Endothelial cell of umbilical vein (primary cell): ENCODE results near the gene TNRC6B. TPM values are rescaled to one million over a fixed set of nuclear protein-coding genes. Genes with fewer than 3 reads are reported as not detected.

Experiments
- BruUV-seq: library from RNA; stranded (reverse); fragments of 400-500 nt; replicated peaks from 2 replicates; lab custom pipeline; 2021; lab: Mats Ljungman, UMichigan
- CTCF ChIA-PET: fragments of 300-600, 350-600 bp; sonication (Branson Sonifier 250); formaldehyde crosslinking; loops from one replicate; lab custom pipeline; 2021; ENCODE audit warnings: antibody characterized with exemption, inconsistent platforms; lab: Charles Lee
- POLR2A ChIA-PET: fragments of 300-600, 350-600 bp; sonication (Branson Sonifier 250); formaldehyde crosslinking; loops from one replicate; lab custom pipeline; 2021; ENCODE audit warnings: antibody characterized with exemption, inconsistent platforms; lab: Charles Lee
- DNase-seq: peaks from one replicate; pipeline ENCODE4 v3.0.0-alpha.2; 2011; ENCODE audit warnings: low read depth, low spot score
- FAIRE-seq: peaks from 2 replicates; lab custom pipeline; 2011; peaks lifted over from hg19 to GRCh38; lab: Jason Lieb, UNC
- H2AFZ ChIP-seq: 2 replicates; pipeline ENCODE4 v1.6.0; 2012; ENCODE audit warnings: low read depth, low read length, control low read depth, inconsistent platforms
- H3K27ac ChIP-seq: 2 replicates; pipeline ENCODE4 v1.5.1; 2011; ENCODE audit warnings: low read depth, mild to moderate bottlenecking, control low read depth, low read length, moderate library complexity; ENCODE audit not compliant: insufficient read depth
- H3K27me3 ChIP-seq, 2 experiments: 2 replicates each; pipeline versions ENCODE4 v1.6.0 to v1.6.1; 2011; ENCODE audit warnings: low read length in 2 of 2, mixed read lengths in 1 of 2; ENCODE audit not compliant: control insufficient read depth in 2 of 2, insufficient read depth in 2 of 2
- H3K36me3 ChIP-seq, 2 experiments: 2 replicates in 1 of 2; 3 replicates in 1 of 2; pipeline ENCODE4 v1.5.1; 2011; ENCODE audit warnings: low read length in 2 of 2, mild to moderate bottlenecking in 1 of 2, moderate library complexity in 1 of 2; ENCODE audit not compliant: control insufficient read depth in 2 of 2, insufficient read depth in 2 of 2; ENCODE audit errors: extremely low read depth in 1 of 2
- H3K4me1 ChIP-seq: 3 replicates; pipeline ENCODE4 v1.5.1; 2011; ENCODE audit warnings: mild to moderate bottlenecking, low read length; ENCODE audit not compliant: control insufficient read depth, insufficient read depth; ENCODE audit errors: extremely low read depth
- H3K4me2 ChIP-seq: 2 replicates; pipeline ENCODE4 v1.6.1; 2011; ENCODE audit warnings: low read length, control low read depth, mixed read lengths; ENCODE audit not compliant: insufficient read depth
- H3K4me3 ChIP-seq, 3 experiments: fragments of 200-600 bp in 1 of 3; sonication (generic), shearing (Covaris generic) in 1 of 3; replicated peaks in 1 of 3; 2 replicates each; pipeline ENCODE4 v1.5.1; 2011 to 2016; ENCODE audit warnings: control low read depth in 3 of 3, low read length in 3 of 3, mild to moderate bottlenecking in 2 of 3, inconsistent platforms in 1 of 3, low read depth in 1 of 3, moderate library complexity in 1 of 3; ENCODE audit not compliant: insufficient read depth in 1 of 3
- H3K79me2 ChIP-seq: 2 replicates; pipeline ENCODE4 v1.6.0; 2012; ENCODE audit warnings: low read length, inconsistent platforms; ENCODE audit not compliant: control insufficient read depth, insufficient read depth
- H3K9ac ChIP-seq: replicated peaks from 2 replicates; pipeline ENCODE3; 2011; ENCODE audit warnings: low read length, control low read depth; ENCODE audit not compliant: insufficient read depth; ENCODE audit errors: extremely low read depth
- H3K9me1 ChIP-seq: replicated peaks from 3 replicates; pipeline ENCODE4 v1.6.0; 2011; ENCODE audit warnings: mild to moderate bottlenecking, low read length; ENCODE audit not compliant: control insufficient read depth, insufficient read depth; ENCODE audit errors: extremely low read depth
- H3K9me3 ChIP-seq: replicated peaks from 2 replicates; pipeline ENCODE4 v1.5.1; 2012; ENCODE audit warnings: low read length, inconsistent platforms; ENCODE audit not compliant: control insufficient read depth, insufficient read depth
- H4K20me1 ChIP-seq: replicated peaks from 2 replicates; pipeline ENCODE3; 2011; ENCODE audit warnings: mild to moderate bottlenecking, low read length; ENCODE audit not compliant: control insufficient read depth, insufficient read depth; ENCODE audit errors: extremely low read depth
- FOS ChIP-seq: IDR thresholded peaks from 2 replicates; pipeline ENCODE4 v1.6.1; 2011; ENCODE audit warnings: mild to moderate bottlenecking, low read length, moderate library complexity, borderline replicate concordance; ENCODE audit not compliant: insufficient read depth
- GATA2 ChIP-seq: IDR thresholded peaks from 2 replicates; pipeline ENCODE4 v1.7.0; 2011; ENCODE audit warnings: low read depth, mild to moderate bottlenecking, moderate library complexity, mixed read lengths, low read length; ENCODE audit not compliant: insufficient read length, insufficient read depth
- JUN ChIP-seq: IDR thresholded peaks from 2 replicates; pipeline ENCODE4 v1.6.1; 2011; ENCODE audit warnings: borderline replicate concordance, low read depth; ENCODE audit not compliant: insufficient read length, insufficient read depth
- MYC ChIP-seq: IDR thresholded peaks from one replicate; pipeline ENCODE4 v1.6.1; 2011; ENCODE audit warnings: mild to moderate bottlenecking, low read depth, low read length
- POLR2A ChIP-seq: IDR thresholded peaks from 2 replicates; pipeline ENCODE4 v1.6.1; 2012; ENCODE audit warnings: low read depth, mild to moderate bottlenecking, control low read depth, low read length
- POLR2AphosphoS5 ChIP-seq: IDR thresholded peaks from 2 replicates; pipeline ENCODE4 v1.6.1; 2012; ENCODE audit warnings: low read depth, mild to moderate bottlenecking, control low read depth, low read length, moderate library complexity; ENCODE audit not compliant: insufficient read depth
- dilution Hi-C: fragments of 300-500 bp; cut with MboI; formaldehyde crosslinking; loops from one replicate; pipeline ENCODE4 v1.15.0; 2019; ENCODE audit warnings: low sequenced_read_pairs; ENCODE audit not compliant: extremely low pct_ligation_motif_present
- intact Hi-C: fragments of 100-400 bp; cut with micrococcal nuclease; formaldehyde crosslinking; loops from one replicate; pipeline ENCODE4 v1.10.0; 2022
- polyA plus RNA-seq, 4 experiments: library from polyadenylated mRNA; depleted of rRNA in 3 of 4; stranded (reverse) in 3 of 4; unstranded in 1 of 4; fragments of >200 nt; gene quantifications; 2 replicates each; pipeline versions ENCODE4 v1.2.1 to v1.2.3, GENCODE V29; 2011 to 2012; ENCODE audit warnings: missing spikeins in 1 of 4
- total RNA-seq: library from RNA; stranded (reverse); gene quantifications from 2 replicates; pipeline ENCODE4 v1.2.3, GENCODE V29; 2021
- TF ChIP-seq, protein P1 (sequence below): IDR thresholded peaks from 2 replicates; pipeline ENCODE4 v1.6.1; 2011; ENCODE audit not compliant: insufficient read depth, insufficient read length
- TF ChIP-seq, protein P2 (sequence below), 2 donors: IDR thresholded peaks; 1 replicate in 1 of 2; 2 replicates in 1 of 2; pipeline ENCODE4 v1.5.1; 2011; ENCODE audit warnings: low read length in 2 of 2, mild to moderate bottlenecking in 2 of 2, moderate library complexity in 2 of 2, control low read depth in 1 of 2, inconsistent platforms in 1 of 2, low read depth in 1 of 2; ENCODE audit not compliant: insufficient read depth in 1 of 2; ENCODE audit errors: extremely low read depth in 1 of 2

Gene TNRC6B
- total and polyA plus RNA-seq, 2 donors (not counting 3 experiments of a cell fraction or from before 2014, with no cell fraction given), result 10.6 to 37.2 TPM

DNA sequence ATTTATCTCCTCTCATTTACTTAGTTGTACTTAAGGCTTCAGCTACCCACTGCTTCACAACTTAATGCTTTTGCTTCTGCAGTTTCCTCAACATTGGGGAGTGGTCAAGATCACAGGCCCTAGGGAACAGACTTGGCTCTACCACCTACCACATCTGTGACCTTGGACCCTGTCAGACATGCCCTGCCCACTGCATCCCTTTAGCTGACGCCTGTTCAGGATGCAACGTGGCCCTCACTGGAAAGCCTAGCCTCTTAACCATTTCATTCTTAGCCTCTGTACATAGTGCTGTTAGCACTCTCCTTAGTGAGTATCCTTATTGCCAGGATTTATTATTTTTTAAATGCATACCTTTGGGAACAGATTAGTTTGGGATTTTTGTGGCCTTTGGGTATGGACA, 34.4 kb downstream of the TNRC6B start:
- dilution Hi-C loops, result no loop called here
- TF ChIP-seq GATA2, result no peak
- TF ChIP-seq, protein P1, sequence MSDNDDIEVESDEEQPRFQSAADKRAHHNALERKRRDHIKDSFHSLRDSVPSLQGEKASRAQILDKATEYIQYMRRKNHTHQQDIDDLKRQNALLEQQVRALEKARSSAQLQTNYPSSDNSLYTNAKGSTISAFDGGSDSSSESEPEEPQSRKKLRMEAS, result no peak
- no peak for TF ChIP-seq POLR2AphosphoS5
- TF ChIP-seq JUN, result no peak
- TF ChIP-seq FOS, result no peak
- no peak for TF ChIP-seq MYC
- TF ChIP-seq, protein P2, sequence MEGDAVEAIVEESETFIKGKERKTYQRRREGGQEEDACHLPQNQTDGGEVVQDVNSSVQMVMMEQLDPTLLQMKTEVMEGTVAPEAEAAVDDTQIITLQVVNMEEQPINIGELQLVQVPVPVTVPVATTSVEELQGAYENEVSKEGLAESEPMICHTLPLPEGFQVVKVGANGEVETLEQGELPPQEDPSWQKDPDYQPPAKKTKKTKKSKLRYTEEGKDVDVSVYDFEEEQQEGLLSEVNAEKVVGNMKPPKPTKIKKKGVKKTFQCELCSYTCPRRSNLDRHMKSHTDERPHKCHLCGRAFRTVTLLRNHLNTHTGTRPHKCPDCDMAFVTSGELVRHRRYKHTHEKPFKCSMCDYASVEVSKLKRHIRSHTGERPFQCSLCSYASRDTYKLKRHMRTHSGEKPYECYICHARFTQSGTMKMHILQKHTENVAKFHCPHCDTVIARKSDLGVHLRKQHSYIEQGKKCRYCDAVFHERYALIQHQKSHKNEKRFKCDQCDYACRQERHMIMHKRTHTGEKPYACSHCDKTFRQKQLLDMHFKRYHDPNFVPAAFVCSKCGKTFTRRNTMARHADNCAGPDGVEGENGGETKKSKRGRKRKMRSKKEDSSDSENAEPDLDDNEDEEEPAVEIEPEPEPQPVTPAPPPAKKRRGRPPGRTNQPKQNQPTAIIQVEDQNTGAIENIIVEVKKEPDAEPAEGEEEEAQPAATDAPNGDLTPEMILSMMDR (IDR thresholded peaks at IDR 0.05; ENCODE audit: extremely low read depth in 1 of 2, insufficient read depth in 1 of 2, low read depth in 1 of 2, low read length in 2 of 2), result no peak
- TF ChIP-seq POLR2A, result no peak
- no peaks in the 10 kb centered on the region for H3K9me3 ChIP-seq
- no peaks in the 10 kb centered on the region for H4K20me1 ChIP-seq
- H3K9me1 ChIP-seq, result no peaks in the 10 kb centered on the region
- no peak overlapping the region for H3K27ac ChIP-seq
- H2AFZ ChIP-seq, result no peak overlapping the region
- no peaks in the 10 kb centered on the region for H3K36me3 ChIP-seq
- no peaks in the 10 kb centered on the region for H3K27me3 ChIP-seq
- intact Hi-C loops, result loop anchor here (5.0 kb wide), 2 partner anchors 65 to 135 kb away; partner anchors contain the start of gene ADSL
- no peak for DNase-seq
- H3K4me1 ChIP-seq, result peaks cover 24% of the 10 kb centered on the region
- ChIA-PET CTCF (no interaction called here), POLR2A (no interaction called here)
- peaks cover 24% of the 10 kb centered on the region for H3K79me2 ChIP-seq
- FAIRE-seq, result no peak
- BruUV-seq, result no TSS peak
- H3K9ac ChIP-seq, result no peak overlapping the region
- no peak overlapping the region for H3K4me3 ChIP-seq
- H3K4me2 ChIP-seq, result no peak overlapping the region
